WERI-Rb-1 (cell line): Measurements from ENCODE around the gene PHLDA3.

ENCODE experiments used
- DNase-seq: peaks from one replicate; pipeline ENCODE4 v3.0.0-alpha.2; 2020
- H3K27ac ChIP-seq: fragments of 250-450 bp; sonication (Bioruptor Pico); 2 replicates; pipeline ENCODE4 v1.5.1; 2020; ENCODE audit warnings: mild to moderate bottlenecking, moderate library complexity
- H3K27me3 ChIP-seq: fragments of 250-450 bp; sonication (Bioruptor Pico); 2 replicates; pipeline ENCODE4 v1.5.1; 2021; ENCODE audit warnings: mild to moderate bottlenecking, low read depth, moderate library complexity; ENCODE audit not compliant: insufficient read depth, severe bottlenecking
- H3K36me3 ChIP-seq: fragments of 250-450 bp; sonication (Bioruptor Pico); 2 replicates; pipeline ENCODE4 v1.5.1; 2020; ENCODE audit warnings: mild to moderate bottlenecking, moderate library complexity
- H3K4me3 ChIP-seq: 2 replicates; pipeline ENCODE4 v1.5.1; 2011; ENCODE audit warnings: low read depth, mild to moderate bottlenecking, control low read depth, low read length
- H3K9me3 ChIP-seq: fragments of 250-450 bp; sonication (Bioruptor Pico); 2 replicates; pipeline ENCODE4 v1.5.1; 2021; ENCODE audit warnings: mild to moderate bottlenecking, moderate library complexity; ENCODE audit not compliant: severe bottlenecking
- TF ChIP-seq, protein P1 (sequence below): IDR thresholded peaks from 2 replicates; pipeline ENCODE4 v1.5.1; 2011; ENCODE audit warnings: low read depth, mild to moderate bottlenecking, control low read depth, inconsistent platforms, low read length

The PHLDA3 gene

DNA sequence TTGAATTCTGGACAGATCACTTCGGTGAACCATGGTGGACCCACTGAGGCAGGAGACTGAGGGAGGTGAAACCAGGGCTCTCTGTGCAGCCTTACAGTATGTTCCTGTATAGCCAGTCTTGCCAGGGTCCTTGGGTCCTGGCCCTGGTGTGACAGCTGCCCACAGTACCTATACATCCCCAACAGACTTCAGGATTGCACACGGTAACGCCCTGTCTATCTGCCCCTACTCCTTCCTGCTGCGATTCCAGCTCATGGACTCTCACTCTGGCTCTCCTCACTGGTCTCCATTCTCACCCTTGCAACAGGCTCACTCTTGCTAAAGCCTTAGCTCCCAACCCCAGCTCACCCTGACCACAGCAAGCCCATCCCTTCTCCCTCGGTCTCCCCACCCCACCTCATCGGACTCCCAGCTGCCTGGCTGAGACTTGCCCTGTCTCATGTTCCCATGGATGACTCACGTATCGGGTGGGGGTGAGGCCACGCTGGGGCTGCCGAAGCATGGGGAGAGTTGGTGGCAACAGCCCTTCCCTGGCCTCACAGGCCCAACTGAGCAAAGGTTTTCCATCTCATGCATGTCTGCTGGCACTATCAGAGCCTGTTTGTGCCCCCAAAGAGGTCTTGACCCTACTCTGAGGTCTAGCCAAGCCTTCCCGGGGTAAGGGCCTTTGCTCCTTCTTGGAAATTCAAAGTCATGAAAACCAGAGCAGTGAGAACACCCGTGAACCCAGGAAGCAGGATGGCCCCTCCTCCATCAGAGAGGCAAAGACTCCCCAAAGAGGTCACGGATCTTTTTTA lies 7.1 kb downstream of the PHLDA3 start:
- Histone ChIP-seq H3K9me3 (no peaks in the 10 kb centered on the region), H3K27me3 (no peaks in the 10 kb centered on the region), H3K4me3 (no peak overlapping the region), H3K36me3 (peaks cover 29% of the 10 kb centered on the region), H3K27ac (no peak overlapping the region)
- no peak for DNase-seq
- TF ChIP-seq, protein P1, sequence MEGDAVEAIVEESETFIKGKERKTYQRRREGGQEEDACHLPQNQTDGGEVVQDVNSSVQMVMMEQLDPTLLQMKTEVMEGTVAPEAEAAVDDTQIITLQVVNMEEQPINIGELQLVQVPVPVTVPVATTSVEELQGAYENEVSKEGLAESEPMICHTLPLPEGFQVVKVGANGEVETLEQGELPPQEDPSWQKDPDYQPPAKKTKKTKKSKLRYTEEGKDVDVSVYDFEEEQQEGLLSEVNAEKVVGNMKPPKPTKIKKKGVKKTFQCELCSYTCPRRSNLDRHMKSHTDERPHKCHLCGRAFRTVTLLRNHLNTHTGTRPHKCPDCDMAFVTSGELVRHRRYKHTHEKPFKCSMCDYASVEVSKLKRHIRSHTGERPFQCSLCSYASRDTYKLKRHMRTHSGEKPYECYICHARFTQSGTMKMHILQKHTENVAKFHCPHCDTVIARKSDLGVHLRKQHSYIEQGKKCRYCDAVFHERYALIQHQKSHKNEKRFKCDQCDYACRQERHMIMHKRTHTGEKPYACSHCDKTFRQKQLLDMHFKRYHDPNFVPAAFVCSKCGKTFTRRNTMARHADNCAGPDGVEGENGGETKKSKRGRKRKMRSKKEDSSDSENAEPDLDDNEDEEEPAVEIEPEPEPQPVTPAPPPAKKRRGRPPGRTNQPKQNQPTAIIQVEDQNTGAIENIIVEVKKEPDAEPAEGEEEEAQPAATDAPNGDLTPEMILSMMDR = no peak

DNA sequence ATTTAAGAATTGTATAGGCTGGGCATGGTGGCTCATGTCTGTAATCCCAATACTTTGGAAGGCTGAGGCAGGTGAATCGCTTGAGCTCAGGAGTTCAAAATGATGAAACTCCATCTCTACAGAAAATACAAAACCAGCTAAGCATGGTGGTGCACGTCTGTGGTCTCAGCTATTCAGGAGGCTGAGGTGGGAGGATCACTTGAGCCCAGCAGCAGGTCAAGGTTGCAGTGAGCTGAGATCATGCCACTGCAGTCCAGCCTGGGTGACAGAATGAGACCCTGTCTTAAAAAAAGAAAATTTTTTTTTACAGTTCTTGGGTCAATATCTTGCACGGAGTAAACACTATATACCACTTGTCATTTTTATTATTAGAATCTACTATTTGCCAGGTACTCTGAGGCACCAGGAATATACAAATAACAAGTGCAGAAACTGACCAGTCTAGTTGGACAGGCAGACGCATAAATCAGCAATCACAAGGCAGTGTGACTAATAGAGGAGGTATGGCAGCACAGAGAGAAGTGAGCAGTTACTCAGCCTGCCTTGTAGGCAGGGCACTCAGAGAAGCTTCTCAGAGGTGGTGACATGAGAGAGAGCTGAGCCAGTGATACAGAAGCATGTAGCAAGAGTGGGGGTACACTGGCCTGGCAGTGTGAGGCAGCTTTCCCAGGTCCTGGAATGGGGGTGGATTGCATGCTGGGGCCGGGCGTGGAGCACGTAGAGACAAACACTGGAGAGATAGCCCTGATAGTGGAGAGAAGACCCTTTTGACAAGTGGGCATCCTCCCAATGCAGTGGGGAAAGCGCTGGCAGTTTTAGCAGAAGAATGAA lies 8.0 kb downstream of the PHLDA3 start:
- Histone ChIP-seq H3K9me3 (no peaks in the 10 kb centered on the region), H3K27ac (no peak overlapping the region), H3K27me3 (no peaks in the 10 kb centered on the region), H3K4me3 (no peak overlapping the region), H3K36me3 (peaks cover 21% of the 10 kb centered on the region)
- DNase-seq = no peak
- TF ChIP-seq, protein P1 = no peak

DNA sequence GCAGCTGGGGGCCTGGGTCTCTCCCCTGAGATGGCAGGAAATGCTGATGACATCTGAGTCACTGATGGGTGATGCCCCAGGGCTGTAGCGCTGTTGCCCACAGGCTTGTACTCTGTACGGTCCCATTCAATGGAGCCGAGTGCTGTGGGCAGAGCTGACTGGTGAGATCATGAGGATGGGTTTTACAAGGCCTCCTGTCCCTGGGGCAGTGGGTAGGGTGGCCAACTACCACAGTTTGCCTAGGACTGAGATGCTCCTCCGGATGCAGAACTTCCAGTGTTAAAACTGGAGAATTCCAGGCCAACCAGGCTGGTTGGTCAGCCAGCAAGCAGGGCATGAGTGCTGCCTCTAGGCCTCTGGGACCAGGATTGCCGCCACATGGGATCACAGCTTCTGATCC lies 9.2 kb downstream of the PHLDA3 start:
- TF ChIP-seq, protein P1 = no peak
- H3K36me3 ChIP-seq = peaks cover 8% of the 10 kb centered on the region
- no peak overlapping the region for H3K27ac ChIP-seq
- H3K4me3 ChIP-seq = no peak overlapping the region
- no peaks in the 10 kb centered on the region for H3K9me3 ChIP-seq
- DNase-seq = no peak
- no peaks in the 10 kb centered on the region for H3K27me3 ChIP-seq

DNA sequence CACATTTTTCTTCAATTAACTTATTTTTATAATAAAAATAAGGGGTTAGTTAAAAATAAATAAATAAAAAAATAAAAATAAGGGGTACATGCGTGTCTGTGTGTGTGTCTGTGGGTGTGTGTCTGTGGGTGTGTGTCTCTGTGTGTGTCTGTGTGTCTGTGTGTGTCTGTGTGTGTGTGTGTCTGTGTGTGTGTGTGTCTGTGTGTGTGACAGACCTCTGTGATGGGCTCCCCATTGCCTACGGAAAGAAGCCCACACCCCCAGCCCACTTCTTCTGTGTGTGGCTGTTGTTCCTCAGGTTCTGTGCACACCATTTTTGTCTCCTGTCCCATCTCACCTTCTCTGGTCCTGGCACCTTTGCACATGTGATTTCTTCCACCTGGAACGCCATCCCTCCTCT lies 9.9 kb downstream of the PHLDA3 start:
- no peak for DNase-seq
- TF ChIP-seq, protein P1 = no peak
- H3K27ac ChIP-seq = no peak overlapping the region

DNA sequence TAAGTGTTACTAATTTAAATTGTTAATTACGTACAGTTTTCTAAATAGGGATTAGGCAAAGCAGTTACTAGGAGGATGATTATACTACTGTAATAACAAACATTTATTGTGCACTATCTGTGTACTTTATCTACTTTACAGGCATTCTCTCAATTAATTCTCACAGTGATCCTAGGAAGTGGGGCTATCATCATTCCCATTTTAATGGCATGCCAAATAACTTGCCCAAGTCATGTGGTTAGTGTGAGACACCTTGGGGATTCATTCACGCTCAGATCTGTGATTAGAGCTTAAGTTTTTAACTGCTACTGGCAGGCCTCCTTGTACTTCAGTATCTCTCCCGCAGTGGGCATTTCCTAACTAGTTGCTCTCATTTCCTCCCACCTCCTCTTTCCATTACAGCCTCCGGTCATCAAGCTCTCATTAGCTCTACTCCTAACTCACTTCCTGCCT lies 11.5 kb downstream of the PHLDA3 start:
- Histone ChIP-seq H3K9me3 (no peaks in the 10 kb centered on the region), H3K4me3 (no peak overlapping the region), H3K36me3 (no peaks in the 10 kb centered on the region), H3K27me3 (no peaks in the 10 kb centered on the region), H3K27ac (no peak overlapping the region)
- TF ChIP-seq, protein P1 = no peak
- DNase-seq = no peak

More for the DNA sequence above, 9.9 kb downstream of the PHLDA3 start:
- Histone ChIP-seq H3K9me3 (no peaks in the 10 kb centered on the region), H3K4me3 (no peak overlapping the region), H3K36me3 (peaks cover 1% of the 10 kb centered on the region), H3K27me3 (no peaks in the 10 kb centered on the region)
